Measurements from ENCODE around the gene NWD2.

NWD2 gene

DNA sequence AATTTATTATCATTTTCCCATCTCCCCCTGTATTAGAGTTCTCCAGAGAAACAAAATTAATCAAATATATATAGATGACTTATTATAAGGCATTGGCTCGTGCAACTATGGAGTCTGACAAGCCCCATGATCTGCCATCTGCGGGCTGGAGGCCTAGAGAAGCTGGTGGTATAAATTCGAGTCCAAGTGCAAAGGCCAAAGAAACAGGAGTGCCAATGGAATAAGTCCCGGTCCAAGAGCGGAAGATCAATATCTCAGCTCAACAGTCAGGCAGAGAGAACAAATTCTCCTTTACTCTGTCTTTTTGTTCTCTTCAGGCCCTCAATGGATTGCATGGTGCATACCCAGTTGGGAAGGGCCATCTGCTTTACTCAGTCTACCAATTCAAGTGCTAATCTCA, 178.8 kb downstream of the NWD2 start:
- Histone ChIP-seq H3K79me2 (ENCODE audit: insufficient read depth, low read length) (no peaks in the 10 kb centered on the region), H3K4me1 (ENCODE audit: insufficient read depth, low read length) (no peaks in the 10 kb centered on the region), H3K27ac (ENCODE audit: low read length) (no peak overlapping the region), H3K4me2 (ENCODE audit: insufficient read depth, low read length) (no peak overlapping the region), H3K36me3 (ENCODE audit: insufficient read depth, low read length) (no peaks in the 10 kb centered on the region), H3K9me3 (ENCODE audit: insufficient read depth, low read length, severe bottlenecking) (no peaks in the 10 kb centered on the region), H3K4me3 (ENCODE audit: low read depth in 1 of 2, low read length in 2 of 2) (no peak overlapping the region), H2AFZ (ENCODE audit: low read depth, low read length) (no peak overlapping the region), H3K27me3 (ENCODE audit: insufficient read depth, low read length, poor library complexity) (no peaks in the 10 kb centered on the region), H4K20me1 (ENCODE audit: insufficient read depth, low read length) (no peaks in the 10 kb centered on the region), H3K9ac (ENCODE audit: low read depth, low read length) (no peak overlapping the region)
- ATAC-seq (ENCODE audit: insufficient read depth, low read depth) = no peak
- DNase-seq = no peak
- TF ChIP-seq EZH2 (IDR thresholded peaks at IDR 0.05; ENCODE audit: borderline replicate concordance, low read depth, low read length, severe bottlenecking) = no peak
- TF ChIP-seq, protein P1, sequence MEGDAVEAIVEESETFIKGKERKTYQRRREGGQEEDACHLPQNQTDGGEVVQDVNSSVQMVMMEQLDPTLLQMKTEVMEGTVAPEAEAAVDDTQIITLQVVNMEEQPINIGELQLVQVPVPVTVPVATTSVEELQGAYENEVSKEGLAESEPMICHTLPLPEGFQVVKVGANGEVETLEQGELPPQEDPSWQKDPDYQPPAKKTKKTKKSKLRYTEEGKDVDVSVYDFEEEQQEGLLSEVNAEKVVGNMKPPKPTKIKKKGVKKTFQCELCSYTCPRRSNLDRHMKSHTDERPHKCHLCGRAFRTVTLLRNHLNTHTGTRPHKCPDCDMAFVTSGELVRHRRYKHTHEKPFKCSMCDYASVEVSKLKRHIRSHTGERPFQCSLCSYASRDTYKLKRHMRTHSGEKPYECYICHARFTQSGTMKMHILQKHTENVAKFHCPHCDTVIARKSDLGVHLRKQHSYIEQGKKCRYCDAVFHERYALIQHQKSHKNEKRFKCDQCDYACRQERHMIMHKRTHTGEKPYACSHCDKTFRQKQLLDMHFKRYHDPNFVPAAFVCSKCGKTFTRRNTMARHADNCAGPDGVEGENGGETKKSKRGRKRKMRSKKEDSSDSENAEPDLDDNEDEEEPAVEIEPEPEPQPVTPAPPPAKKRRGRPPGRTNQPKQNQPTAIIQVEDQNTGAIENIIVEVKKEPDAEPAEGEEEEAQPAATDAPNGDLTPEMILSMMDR (IDR thresholded peaks at IDR 0.05; ENCODE audit: borderline replicate concordance, extremely low read depth, low read length, poor library complexity, severe bottlenecking) = no peak

DNA sequence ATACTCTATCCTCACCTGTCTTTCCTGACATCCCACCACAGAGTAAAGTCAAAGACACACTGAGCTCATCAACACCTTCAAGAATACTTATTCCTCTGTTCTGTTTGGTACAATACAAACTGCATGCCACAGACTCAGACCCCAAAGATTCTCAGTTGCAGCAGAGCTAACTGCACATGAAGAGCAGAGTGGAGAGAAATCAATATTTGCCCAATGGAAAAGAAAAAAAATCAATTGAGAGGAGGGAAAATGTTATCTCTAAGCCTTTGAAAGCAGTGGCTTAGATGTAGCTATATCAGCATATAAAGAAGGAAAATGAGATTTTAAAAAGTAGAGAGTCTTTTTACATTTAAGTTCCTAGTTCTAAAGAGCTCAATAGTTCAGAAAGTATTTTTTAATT, 180.2 kb downstream of the NWD2 start:
- Histone ChIP-seq H2AFZ (ENCODE audit: low read depth, low read length) (no peak overlapping the region), H3K27ac (ENCODE audit: low read length) (no peak overlapping the region), H3K27me3 (ENCODE audit: insufficient read depth, low read length, poor library complexity) (no peaks in the 10 kb centered on the region), H3K36me3 (ENCODE audit: insufficient read depth, low read length) (no peaks in the 10 kb centered on the region), H3K4me1 (ENCODE audit: insufficient read depth, low read length) (no peaks in the 10 kb centered on the region), H3K4me2 (ENCODE audit: insufficient read depth, low read length) (no peak overlapping the region), H3K79me2 (ENCODE audit: insufficient read depth, low read length) (no peaks in the 10 kb centered on the region), H3K4me3 (ENCODE audit: low read depth in 1 of 2, low read length in 2 of 2) (no peak overlapping the region), H3K9me3 (ENCODE audit: insufficient read depth, low read length, severe bottlenecking) (no peaks in the 10 kb centered on the region), H3K9ac (ENCODE audit: low read depth, low read length) (no peak overlapping the region), H4K20me1 (ENCODE audit: insufficient read depth, low read length) (no peaks in the 10 kb centered on the region)
- TF ChIP-seq EZH2 (IDR thresholded peaks at IDR 0.05; ENCODE audit: borderline replicate concordance, low read depth, low read length, severe bottlenecking) = no peak
- TF ChIP-seq, protein P1 (IDR thresholded peaks at IDR 0.05; ENCODE audit: borderline replicate concordance, extremely low read depth, low read length, poor library complexity, severe bottlenecking) = no peak
- ATAC-seq (ENCODE audit: insufficient read depth, low read depth) (no peak), DNase-seq (no peak)

DNA sequence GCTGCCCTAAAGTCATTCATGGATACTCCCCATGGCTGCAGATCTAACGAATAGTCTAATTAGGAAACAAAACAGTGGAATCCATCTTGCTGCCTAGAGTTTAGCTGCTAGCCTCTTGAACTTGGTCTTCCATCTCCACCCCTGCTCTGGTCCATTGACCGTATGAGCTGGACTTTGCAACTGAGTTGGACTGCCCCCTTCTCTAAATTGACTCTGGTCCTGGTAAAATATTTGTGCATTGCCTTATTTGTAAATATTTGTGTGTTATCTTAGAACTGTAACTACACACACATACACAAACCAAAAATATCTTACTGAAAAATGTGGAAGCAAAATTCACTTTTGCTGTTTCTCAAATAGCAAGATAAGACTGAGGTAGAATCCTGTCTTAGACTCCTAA, 181.3 kb downstream of the NWD2 start:
- H3K27me3 ChIP-seq (ENCODE audit: insufficient read depth, low read length, poor library complexity) = no peaks in the 10 kb centered on the region
- H3K9me3 ChIP-seq (ENCODE audit: insufficient read depth, low read length, severe bottlenecking) = no peaks in the 10 kb centered on the region
- H3K79me2 ChIP-seq (ENCODE audit: insufficient read depth, low read length) = no peaks in the 10 kb centered on the region
- TF ChIP-seq, protein P1 (IDR thresholded peaks at IDR 0.05; ENCODE audit: borderline replicate concordance, extremely low read depth, low read length, poor library complexity, severe bottlenecking) = no peak
- TF ChIP-seq EZH2 (IDR thresholded peaks at IDR 0.05; ENCODE audit: borderline replicate concordance, low read depth, low read length, severe bottlenecking) = no peak
- H3K27ac ChIP-seq (ENCODE audit: low read length) = no peak overlapping the region
- H2AFZ ChIP-seq (ENCODE audit: low read depth, low read length) = no peak overlapping the region
- H3K4me3 ChIP-seq (ENCODE audit: low read depth in 1 of 2, low read length in 2 of 2) = no peak overlapping the region
- DNase-seq = no peak
- H3K4me2 ChIP-seq (ENCODE audit: insufficient read depth, low read length) = no peak overlapping the region
- no peaks in the 10 kb centered on the region for H4K20me1 ChIP-seq (ENCODE audit: insufficient read depth, low read length)
- no peak overlapping the region for H3K9ac ChIP-seq (ENCODE audit: low read depth, low read length)
- no peaks in the 10 kb centered on the region for H3K4me1 ChIP-seq (ENCODE audit: insufficient read depth, low read length)
- no peak for ATAC-seq (ENCODE audit: insufficient read depth, low read depth)
- H3K36me3 ChIP-seq (ENCODE audit: insufficient read depth, low read length) = no peaks in the 10 kb centered on the region

DNA sequence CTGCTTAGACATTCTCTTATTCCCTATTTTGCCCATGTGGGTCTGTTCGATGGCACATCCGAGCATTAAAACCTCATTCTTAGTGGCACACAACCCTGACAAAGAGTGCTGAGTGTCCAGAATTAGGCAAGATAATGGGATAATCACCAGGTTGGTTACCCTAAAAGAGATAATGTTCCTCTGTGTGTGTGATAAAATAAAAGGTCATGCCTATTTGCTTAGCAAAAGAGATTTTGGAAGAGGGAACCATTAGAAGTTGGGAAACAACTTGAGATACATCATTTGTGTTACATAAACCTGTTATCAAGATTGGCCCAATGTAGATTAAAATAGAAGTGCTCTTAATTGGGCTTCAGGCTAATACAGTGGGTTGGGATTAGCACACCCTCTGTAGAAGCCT, 182.7 kb downstream of the NWD2 start:
- H3K27me3 ChIP-seq (ENCODE audit: insufficient read depth, low read length, poor library complexity) = no peaks in the 10 kb centered on the region
- no peak overlapping the region for H2AFZ ChIP-seq (ENCODE audit: low read depth, low read length)
- H3K4me3 ChIP-seq (ENCODE audit: low read depth in 1 of 2, low read length in 2 of 2) = no peak overlapping the region
- H3K4me2 ChIP-seq (ENCODE audit: insufficient read depth, low read length) = no peak overlapping the region
- no peaks in the 10 kb centered on the region for H3K9me3 ChIP-seq (ENCODE audit: insufficient read depth, low read length, severe bottlenecking)
- no peak for DNase-seq
- TF ChIP-seq, protein P1 (IDR thresholded peaks at IDR 0.05; ENCODE audit: borderline replicate concordance, extremely low read depth, low read length, poor library complexity, severe bottlenecking) = no peak
- TF ChIP-seq EZH2 (IDR thresholded peaks at IDR 0.05; ENCODE audit: borderline replicate concordance, low read depth, low read length, severe bottlenecking) = no peak
- no peak for ATAC-seq (ENCODE audit: insufficient read depth, low read depth)
- H3K79me2 ChIP-seq (ENCODE audit: insufficient read depth, low read length) = no peaks in the 10 kb centered on the region
- no peaks in the 10 kb centered on the region for H4K20me1 ChIP-seq (ENCODE audit: insufficient read depth, low read length)
- H3K9ac ChIP-seq (ENCODE audit: low read depth, low read length) = no peak overlapping the region
- H3K36me3 ChIP-seq (ENCODE audit: insufficient read depth, low read length) = no peaks in the 10 kb centered on the region
- no peaks in the 10 kb centered on the region for H3K4me1 ChIP-seq (ENCODE audit: insufficient read depth, low read length)
- no peak overlapping the region for H3K27ac ChIP-seq (ENCODE audit: low read length)
